Kidney capillary endothelial cell (primary cell): ENCODE data around the gene WDR77.

Source experiments
- DNase-seq: peaks from one replicate; pipeline ENCODE4 v3.0.0-alpha.2; 2018; ENCODE audit warnings: low spot score

WDR77 gene

DNA sequence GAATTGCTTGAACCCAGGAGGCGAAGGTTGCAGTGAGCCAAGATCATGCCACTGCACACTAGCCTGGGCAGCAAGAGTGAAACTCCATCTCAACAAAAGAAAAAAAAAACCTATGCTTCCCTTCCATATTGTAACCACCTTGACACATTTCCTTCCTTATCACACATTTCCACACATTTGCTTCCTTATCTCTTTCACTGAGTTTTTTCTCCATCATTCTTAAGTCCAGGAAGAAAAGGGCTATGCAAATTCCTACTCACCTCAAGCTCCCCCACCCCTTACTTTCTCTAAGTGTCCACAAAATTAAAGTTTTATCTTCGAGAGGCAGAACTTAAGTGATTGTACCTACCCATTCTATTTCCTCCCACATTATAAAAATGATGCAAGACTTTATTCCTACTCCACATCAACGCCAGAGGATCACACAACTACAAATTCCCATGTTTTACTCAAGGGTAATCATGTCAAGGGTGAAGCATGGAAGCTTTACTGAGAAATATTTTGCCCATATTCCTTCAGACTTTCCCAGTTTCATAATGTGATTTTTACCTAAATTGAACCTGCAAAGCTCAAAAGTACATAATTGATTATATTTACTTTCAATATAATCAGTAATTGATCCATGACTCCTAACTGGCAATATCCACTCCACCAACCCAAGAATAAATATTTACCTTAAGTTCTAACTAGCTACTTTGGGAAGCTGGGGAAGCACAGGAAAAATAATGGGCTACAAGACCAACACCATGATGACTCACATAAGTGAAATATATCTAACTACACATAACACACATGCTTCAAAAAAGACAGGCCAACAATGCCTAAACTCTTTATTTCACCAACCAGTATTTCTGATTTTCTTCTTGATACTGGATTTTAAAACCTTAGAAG lies 9.3 kb downstream of the WDR77 start:
- no peak for DNase-seq

DNA sequence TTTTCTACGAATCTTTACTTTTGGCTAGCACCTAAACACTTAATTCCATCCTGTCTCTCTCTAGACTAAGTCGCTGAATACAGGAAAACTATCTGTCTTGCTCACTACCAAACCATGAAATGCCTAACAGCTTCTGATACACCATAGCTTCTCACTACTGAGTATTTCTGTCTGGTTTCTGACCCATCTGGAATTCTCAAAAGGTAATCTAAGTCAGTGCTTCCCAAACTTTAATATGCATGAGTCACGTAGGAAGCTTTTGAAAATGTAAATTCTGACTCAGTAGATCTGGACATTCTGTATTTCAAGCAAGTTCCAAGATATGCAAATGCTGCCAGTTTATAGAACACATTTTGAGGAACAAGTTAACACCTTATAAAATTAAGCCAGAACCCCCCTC lies 12.3 kb downstream of the WDR77 start:
- DNase-seq, result no peak

DNA sequence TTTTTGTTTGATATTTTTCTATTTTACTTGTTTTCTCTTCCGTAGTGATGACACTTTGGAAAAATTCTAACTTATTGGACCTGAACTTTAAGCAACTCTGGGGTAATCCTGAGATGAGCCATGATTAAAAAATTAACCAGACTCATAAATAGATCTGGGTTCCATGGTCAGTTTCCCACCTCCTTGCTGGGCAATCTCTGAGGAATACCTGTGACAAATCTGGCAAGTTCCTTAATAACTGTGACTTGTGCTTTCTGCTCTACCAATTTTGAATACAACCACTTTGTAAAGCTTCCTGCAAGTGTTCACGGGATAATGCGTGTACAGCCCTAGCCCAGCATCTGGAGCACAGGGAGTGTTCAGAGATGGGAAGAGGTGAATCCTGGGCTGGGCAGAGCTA lies 24.8 kb downstream of the WDR77 start:
- DNase-seq, result no peak

DNA sequence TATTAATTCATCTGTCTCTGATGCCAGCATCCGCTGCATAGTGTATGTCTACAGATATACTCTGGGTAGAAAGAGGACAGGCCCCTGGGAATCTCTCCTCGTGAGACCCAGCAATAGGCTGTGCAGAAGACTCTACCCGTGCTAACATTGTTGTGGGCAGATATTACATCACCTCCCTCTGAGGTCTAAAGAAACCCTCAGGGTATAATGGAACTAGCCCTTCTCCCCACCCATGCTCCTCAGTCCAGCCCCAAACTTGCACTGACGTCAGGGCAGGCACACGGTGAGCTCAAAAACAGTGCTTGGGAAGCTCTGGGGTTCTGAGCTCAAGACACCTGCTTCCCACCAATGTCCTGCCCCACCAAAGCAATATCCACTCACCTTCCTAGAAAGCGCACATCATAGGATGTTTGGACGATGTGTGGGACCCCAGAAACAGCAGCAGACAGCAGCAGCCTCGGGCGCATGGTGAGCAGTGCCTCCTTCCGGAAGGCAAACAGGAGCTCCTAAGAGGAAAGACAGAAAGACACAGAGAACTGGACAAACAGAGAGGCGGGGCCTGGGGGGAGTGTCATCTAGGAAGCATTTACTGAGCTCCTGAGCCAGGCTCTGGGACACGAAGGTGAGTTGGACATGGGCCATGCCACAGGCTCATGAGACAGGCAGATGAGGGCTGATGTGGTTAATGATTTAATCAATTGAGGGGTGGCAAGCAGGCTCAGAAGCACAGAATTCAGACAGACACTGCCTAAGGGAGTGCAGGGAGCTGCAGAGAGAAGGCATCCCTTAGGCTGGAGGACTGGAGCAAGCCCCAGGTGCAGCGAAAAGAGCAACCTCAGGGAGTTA lies 26.3 kb downstream of the WDR77 start:
- DNase-seq, result no peak

DNA sequence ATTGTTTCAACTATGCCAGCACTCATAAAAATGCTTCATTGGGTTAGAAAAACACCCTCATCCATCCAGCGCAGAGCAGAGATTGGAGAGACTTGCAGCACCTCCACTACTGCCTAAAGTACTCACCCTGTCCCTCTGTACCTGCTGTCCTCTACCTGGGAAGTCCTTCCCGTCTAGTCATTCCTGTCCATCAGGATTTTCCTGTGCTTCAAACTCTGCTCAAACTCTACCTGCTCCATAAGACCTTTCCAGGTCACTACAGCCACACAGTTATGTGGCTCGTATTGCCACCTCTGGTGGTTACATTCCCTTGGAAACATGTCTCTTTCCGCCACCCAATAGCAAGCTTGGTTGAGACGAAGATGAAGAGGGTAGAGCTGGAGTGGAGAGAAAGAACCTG lies 28.7 kb downstream of the WDR77 start:
- DNase-seq, result no peak

DNA sequence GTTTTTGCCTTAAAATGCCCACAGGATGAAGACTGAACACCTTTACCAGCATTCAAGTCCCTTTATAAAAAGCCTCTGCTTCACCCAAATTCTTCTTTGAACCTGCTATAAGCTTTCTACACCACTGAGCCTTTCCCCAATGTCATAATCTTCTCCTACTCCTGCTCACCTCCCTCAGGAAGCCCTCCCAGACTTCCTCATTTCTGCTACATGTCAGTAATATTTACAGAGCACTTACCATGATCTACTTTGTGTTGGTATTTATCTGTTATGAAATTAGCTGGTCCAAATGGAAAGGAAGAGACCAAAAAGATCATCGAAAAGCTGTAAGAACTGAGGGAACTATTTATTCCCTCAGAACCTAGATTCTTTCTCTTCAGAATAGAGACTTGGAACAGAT lies 30.0 kb downstream of the WDR77 start:
- DNase-seq, result no peak

DNA sequence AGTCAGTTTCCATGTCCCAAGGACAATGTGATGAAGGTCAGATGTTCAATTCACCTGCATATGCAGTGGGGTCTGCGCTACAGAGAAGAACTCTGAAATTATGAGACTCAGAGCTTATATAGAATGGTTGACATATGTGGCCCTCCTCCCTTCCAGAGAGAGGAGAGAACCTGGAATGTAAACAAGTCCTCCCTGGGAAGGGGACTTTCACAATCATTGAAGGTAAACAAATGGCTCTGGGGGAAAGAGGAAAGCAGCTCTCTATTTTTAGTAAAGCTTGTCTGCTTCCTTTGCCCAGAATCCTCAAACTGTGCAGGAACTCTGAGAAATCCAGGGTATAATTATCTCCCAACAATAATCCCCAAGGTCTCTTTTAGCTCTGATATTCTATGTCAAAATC lies 31.3 kb downstream of the WDR77 start:
- no peak for DNase-seq

DNA sequence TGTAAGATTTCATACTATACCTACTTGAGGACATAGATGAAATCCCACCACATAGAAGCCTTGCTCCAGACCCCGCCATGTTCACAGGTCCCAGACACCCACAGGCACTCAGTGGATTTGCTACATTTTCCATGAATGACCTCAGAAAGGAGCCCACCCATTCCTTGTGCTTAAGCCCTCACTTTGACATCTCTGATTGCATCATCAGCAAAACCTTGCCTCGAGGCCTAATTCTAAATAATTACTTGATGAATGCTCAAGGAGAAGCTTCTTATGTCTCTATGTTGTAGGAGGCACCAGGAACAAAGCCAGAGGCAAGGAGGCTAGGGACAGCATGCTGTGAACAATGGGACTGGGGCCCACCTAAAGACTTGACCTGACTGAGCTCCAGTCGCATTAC lies 33.6 kb downstream of the WDR77 start:
- DNase-seq, result no peak

DNA sequence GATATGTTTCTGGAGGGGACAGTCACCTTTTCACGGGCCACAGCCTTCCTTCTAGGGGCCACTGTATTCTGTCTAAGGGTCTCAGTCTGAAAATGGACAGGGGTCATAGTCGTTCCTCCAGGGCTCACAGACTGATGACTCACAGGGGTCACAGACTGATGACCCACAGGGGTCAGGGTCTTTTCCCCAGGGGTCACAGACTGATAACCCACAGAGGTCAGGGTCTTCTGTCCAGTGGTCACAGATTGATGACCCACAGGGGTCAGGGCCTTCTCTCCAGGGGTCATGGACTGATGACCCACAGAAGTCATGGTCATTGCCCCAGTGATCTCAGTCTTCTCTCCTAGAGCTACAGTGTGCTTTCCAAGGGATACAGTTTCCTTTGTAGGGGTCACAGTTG lies 34.3 kb downstream of the WDR77 start:
- no peak for DNase-seq

DNA sequence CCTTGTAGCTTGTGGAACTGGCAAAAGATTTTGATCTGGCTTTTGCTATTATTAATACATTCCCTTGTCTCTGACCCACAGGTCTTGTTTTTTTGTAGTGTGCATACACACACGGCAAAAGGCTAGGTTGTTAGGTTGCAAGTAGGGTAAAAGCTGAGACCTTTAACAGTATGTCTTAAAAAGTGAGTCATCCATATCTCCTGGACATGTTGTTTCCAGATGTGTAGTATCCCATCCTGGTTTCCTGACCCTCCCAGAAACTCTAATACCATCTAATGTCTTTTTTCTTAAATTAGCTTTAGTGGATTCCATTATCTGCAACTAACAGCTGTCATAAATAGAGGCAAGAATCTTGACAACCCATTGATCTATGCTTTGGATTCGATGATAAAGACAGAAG lies 36.2 kb downstream of the WDR77 start:
- DNase-seq, result no peak

DNA sequence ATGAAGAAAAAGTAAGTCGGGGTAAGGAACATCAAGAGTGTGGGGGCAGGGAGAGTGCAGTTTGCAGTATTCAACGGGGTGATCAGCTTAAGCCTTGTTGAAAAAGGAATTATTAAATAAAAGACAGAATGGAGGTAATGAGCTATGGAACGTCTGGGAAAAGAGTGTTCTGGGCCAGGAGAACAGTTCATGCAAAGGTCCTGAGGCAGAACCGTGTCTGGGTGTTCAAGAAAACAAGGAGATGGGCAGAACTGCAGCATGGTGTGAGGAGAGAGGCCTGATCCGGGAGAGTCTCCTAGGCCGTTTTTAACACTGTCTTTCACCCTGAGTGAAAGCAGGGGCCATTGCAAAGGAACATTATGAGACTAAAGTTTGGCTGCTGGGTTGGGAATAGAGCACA lies 41.8 kb downstream of the WDR77 start:
- no peak for DNase-seq

DNA sequence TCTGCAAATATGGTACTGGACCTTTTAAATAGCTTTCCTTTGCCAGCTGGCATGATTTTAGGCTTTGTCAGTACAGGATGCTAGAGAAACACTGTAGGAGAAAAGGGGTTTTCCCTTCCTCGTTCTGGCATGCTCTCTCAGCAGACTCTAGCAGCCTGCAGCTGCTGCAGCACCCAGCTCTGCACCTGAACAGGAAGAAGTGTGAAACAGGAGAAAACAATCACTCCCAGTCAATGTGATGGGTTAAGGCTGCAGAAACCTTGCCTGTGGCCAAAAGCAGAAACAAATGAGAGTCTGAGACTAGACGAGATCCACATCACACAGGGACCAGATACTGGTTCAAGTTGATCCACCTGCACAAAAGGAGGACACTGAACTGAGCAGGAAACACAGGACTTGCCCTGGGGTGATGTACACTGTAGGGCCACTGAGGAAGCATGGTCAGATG lies 42.7 kb downstream of the WDR77 start:
- DNase-seq, result no peak

DNA sequence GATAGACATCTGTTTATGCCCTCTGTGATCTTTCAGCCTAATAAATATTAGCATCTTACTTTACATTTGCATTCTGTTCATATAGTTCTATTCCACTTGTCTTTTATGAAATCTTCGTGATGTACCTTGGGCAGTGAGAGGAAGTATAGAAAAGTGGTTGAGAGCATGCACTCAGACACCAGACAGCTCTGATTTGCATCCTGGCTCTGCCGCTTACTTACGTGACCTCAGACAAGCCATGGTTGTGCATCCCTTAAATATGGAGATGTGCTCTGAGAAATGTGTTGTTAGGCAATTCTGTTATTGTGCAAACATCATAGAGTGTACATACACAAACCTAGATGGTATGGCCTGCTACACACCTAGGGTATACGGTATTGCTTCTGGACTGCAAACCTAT lies 44.5 kb downstream of the WDR77 start:
- DNase-seq, result no peak

DNA sequence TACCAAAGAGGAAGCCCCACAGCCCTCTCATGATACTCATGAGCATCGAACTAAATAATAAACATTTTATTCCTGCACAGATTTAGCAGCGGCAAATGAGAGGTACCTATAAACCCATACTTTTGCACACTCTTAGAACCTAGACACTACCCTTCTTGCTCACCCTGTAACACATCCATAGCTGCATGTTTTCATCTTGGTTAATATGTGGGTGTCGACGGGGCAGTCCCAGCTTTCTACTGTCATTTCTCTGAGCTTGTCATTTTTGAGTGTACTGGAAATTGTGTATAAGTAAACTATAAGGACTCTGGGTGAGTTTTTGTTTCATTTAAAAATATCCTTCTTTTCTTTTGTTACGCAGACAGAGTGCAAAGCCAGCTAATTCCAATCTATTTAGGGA lies 47.0 kb downstream of the WDR77 start:
- DNase-seq, result no peak

DNA sequence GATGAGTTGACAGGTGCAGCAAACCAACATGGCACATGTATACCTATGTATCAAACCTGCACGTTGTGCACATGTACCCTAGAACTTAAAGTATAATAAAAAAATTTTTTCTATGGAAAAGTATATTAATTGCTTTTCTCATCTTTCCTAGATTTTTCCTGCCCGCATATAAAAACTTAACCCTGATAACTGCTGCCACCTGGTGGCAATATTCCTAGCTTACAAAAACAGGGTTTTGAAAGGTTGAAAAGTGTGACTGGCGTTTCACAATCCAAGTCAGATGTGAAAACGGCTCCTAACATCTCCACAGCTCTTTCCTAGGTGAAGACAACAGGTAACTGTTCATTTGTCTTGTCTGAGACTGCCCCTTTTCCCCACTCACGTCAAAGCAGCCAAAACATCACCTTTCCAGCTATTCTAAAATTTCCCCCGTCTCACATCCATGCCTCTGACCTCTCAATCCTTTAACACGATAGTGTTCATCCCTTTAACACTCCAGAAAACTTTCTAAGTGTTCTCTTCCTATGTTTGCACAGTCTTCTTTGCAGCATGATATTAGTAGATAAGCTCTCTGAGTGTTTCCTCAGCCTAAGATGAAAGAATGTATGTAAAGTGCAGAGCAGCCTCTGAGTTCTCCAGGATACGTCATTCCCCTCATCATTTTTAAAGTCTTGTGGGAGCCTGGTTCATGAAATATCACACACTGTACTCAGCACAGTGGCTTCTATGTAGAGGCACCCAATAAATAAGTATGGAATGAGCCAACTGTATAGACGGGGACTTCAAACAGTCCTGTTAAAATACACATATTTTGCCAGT lies 49.1 kb downstream of the WDR77 start:
- DNase-seq, result peak; percentile 46

DNA sequence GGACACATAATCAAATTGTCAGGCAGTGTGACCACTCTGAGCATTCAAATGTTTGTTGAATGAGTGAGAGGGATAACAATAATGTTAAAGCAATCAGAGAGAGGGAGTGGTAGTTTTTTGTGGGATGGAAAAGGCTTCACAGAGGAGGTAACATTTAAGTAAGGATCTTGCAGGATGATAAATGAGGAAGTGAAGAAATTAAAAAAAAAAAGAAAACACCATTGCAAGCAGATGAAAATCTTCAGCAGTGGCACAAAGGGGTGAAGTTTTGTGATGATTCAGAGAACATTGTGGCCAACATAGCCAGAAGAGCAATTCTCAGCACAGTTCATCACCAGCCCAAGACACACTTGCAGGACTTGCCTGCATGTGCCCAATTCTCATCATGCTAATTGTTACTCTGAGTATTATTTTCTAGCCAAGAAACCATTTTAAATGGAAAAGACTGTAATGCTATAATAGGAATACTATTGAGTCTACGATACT lies 56.6 kb downstream of the WDR77 start:
- no peak for DNase-seq

DNA sequence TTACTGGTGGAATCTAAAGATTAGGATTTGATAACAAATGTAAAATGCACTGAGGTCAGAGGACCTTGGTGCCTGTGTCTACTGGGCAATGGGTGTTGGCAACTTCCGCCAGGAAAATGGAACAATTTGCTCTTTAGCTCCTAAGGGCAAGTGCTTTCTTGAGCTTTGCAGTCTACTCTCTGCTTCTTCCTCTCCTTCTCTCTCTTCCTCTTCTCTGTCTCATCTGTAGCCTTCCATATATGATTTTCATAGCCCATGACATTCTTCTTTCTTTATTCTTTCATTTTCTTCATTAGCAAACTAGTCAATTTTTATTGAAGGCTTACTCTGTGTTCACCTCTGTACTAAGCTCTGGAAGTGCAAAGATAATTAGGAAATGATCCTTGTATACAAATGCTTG lies 57.0 kb downstream of the WDR77 start:
- no peak for DNase-seq
